Loucy (cell line): ENCODE results near the gene FOXM1.

Experiments used
- EZH2phosphoT487 ChIP-seq: fragments of 200-600 bp; IDR thresholded peaks from 2 replicates; pipeline ENCODE4 v1.6.1; 2018; ENCODE audit warnings: antibody characterized with exemption, mild to moderate bottlenecking, moderate library complexity, borderline replicate concordance
- TF ChIP-seq, protein P1 (sequence below): fragments of 200-600 bp; sonication (generic); conservative IDR thresholded peaks from 2 replicates; pipeline ENCODE4 v1.5.1; 2014; ENCODE audit warnings: mild to moderate bottlenecking, antibody characterized with exemption, low read length

GRCh38 chr12:2819810-2820209 lies 57.2 kb downstream of the FOXM1 start:
- TF ChIP-seq EZH2phosphoT487 = no peak
- TF ChIP-seq, protein P1, sequence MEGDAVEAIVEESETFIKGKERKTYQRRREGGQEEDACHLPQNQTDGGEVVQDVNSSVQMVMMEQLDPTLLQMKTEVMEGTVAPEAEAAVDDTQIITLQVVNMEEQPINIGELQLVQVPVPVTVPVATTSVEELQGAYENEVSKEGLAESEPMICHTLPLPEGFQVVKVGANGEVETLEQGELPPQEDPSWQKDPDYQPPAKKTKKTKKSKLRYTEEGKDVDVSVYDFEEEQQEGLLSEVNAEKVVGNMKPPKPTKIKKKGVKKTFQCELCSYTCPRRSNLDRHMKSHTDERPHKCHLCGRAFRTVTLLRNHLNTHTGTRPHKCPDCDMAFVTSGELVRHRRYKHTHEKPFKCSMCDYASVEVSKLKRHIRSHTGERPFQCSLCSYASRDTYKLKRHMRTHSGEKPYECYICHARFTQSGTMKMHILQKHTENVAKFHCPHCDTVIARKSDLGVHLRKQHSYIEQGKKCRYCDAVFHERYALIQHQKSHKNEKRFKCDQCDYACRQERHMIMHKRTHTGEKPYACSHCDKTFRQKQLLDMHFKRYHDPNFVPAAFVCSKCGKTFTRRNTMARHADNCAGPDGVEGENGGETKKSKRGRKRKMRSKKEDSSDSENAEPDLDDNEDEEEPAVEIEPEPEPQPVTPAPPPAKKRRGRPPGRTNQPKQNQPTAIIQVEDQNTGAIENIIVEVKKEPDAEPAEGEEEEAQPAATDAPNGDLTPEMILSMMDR = no peak
